HEK293T (cell line): ENCODE measurements around the gene IL17A.

ENCODE experiments used
- BHLHE40 ChIP-seq: fragments of 450-650 bp; IDR thresholded peaks from 2 replicates; pipeline ENCODE4 v1.6.1; 2016; ENCODE audit warnings: mild to moderate bottlenecking, moderate library complexity, borderline replicate concordance
- NFRKB ChIP-seq: fragments of 450-650 bp; IDR thresholded peaks from 2 replicates; pipeline ENCODE4 v1.6.1; 2016; ENCODE audit warnings: mild to moderate bottlenecking, moderate library complexity
- SP1 ChIP-seq: fragments of 450-650 bp; IDR thresholded peaks from 2 replicates; pipeline ENCODE4 v1.6.1; 2017
- TARDBP ChIP-seq: fragments of 450-650 bp; IDR thresholded peaks from 2 replicates; pipeline ENCODE4 v1.6.1; 2016

DNA sequence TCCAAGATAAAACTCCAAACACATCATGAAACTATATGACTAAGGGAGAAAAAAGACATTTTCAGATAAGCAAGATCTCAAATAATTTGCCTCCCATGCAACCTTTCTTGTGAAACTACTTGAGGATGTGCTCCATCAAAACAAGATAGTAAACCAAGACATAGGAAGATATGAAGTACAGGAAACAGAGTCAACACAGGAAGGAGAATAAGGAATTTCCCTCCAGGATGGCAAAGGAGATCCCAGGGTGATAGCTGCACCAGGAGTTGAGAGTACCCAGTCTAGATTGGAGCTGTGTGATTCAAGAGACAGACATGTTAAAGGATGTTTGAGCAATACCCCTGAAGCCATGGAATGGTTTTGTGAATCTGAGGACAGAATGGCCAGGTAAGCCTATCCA lies 15.3 kb downstream of the IL17A start:
- TF ChIP-seq SP1 = no peak
- TF ChIP-seq NFRKB = no peak
- no peak for TF ChIP-seq BHLHE40
- TF ChIP-seq TARDBP = no peak
